ENCODE results near the gene JHY.

JHY gene

DNA sequence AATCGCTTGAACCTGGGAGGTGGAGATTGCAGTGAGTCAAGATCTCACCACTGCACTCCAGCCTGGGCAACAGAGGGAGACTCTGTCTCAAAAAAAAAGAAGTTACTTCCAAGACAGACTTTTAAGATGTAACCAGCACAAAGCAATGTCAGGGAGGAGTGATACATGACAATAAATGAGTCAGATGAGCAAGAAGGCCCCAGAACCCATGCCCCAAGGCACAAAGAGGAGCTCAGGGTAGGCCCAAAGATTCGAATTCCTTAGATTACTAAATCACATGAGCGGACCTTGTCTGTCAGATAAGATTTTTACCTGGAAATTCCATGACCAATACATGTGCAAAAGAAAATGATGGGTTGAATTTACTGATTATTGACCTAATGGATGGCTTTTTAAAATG lies 10.5 kb upstream of the JHY start:
- DNase-seq = no peak

DNA sequence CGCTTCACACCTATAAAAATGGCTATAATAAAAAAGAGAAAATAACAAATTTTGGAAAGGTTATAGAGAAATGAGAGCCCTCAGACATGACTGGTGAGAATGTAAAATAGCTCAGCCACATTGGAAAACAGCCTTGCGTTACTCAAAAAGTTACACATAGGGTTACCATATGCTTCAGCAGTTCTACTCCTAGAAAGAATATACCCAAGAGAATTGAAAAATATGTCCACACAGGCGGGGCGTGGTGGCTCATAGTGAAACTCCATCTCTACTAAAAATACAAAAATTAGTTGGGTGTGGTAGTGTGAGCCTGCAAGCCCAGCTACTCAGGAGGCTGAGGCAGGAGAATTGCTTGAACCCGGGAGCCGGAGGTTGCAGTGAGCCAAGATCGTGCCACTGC lies 7.6 kb upstream of the JHY start:
- DNase-seq = no peak

DNA sequence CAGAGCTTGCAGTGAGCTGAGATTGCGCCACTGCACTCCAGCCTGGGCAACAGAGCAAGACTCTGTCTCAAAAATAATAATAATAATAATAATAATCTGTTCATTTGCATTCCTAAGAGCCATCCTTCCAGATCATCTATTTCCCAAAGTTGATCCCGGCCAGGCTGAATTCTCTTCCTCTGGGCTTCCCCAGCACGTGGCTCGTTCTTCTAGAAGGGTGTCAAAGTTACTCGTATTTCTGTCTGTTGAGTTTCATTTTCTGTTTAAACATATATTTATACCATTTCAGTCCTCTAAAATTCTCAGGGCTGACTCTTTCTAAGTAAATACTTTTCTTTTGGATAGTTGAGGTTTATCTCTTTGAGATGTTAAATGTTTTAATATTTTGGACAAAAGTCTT lies 4.8 kb upstream of the JHY start:
- no peak for DNase-seq

- DNase-seq = peak; percentile 28
These were observed 2.8 kb upstream of the JHY start for GRCh38 chr11:122879785-122880184.

DNA sequence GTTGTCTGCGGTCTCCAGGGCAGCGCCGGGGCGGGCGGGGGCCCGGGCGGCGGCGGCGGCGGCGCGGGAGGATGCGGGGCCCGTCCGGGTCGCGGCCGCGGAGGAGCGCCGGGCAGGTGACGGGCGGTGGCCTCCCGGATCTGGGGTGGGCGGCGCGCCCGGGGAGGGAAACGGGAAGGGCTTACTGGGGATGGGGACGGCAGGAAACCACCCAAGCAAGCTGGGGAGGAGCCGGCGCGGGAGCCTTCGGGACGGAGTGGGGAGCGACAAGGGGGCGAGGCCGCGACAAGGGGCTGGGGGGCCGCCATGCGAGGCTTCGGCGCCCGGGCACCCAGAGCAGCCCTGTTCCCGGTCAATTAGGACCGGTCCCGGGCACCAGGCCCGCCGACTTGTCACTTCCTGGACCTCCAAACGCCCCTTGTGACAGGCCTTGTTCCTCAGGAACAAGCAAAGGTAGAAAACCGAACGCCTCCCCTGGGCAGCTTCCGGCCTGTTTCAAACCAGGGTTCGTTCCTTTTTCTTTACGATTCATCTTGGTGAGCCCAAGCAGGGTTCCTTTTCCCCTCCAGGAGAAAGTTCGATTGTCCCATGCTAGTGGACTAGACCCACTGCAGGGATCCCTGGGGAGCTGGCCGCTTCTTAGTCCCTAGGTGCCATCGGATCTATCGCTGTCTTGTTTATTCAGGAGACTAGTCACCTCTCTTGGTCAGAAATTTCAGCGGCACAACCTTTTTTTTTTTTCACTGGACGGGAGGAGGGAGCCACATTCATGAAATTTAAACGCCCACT lies 492 bp downstream of the JHY start:
- DNase-seq = peak; percentile 74

DNA sequence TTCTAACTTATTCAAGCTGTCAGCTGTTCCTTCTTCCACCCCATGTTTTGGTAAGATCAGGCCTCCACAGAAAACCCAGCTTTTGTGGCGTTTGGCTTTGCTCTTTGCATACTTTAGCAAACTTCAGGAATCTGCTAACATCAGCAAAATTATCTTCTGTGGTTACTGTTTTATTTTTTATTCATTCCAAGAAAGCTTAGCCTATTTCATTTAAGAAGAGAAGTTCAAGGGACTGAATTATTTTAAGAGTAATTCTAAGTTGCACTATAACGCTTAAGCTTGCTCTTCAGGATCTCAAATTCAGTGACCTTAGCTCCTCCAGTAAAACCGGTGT lies 1.1 kb downstream of the JHY start:
- no peak for DNase-seq

- no peak for DNase-seq
These were observed 5.6 kb downstream of the JHY start for GRCh38 chr11:122888162-122888561.

GRCh38 chr11:122893131-122893530 lies 10.6 kb downstream of the JHY start:
- no peak for DNase-seq

- peak; percentile 97 for DNase-seq
These were observed 13.0 kb downstream of the JHY start for GRCh38 chr11:122895563-122895962.

DNA sequence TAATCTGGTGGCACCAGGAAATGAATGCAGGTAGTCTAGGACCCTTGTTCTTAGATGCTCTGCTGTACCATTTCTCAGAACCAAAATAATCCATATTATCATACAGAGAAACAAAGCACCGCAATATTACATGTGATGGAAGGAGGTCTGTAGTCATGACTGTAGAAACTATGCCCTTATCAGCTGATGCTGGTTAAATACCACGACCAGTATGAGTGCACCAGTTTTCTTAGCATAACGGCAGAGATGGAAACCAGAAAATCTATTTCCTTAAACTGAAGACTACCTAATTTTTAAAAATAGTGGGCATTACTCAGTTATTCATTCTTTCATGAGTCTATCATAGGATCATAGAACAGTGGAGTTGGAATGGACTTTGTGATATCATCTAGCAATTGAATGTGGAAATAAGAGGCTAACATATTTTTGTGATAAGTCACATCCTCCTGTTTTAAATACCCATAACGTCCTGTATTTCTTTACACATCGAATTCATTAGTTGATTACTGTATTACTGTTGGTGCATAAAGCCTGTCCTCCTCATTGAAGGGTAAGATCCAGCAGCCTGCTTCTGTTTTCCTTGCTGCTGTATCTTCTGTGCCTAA lies 15.1 kb downstream of the JHY start:
- no peak for DNase-seq

GRCh38 chr11:122898799-122899198 lies 16.2 kb downstream of the JHY start:
- DNase-seq = no peak

DNA sequence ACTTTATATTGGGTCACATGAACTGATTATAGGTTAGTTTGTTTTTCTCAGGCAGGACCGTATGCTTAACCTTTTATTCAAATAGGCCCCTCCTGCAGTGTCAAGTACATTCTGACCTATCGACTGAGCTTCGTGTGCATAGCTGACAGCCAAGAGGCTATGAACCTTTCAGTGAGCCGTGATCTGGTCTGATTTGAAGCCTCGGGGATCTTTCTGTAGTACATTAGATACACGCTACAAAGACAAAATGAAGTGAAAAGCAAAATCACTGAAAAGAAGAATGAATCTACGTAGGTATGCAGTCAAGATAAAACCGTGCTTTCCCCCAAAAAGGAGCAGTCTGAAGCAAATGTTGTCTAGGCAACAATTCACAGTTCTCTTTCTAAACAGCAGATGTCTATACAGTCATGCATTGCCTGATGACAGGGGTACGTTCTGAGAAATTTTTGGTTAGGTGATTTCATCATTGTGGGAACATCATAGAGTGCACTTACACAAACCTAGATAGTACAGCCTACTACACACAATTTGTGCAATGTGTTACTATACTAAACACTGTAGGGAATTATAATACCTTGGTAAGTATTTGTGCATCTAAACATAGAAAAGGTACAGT lies 18.1 kb downstream of the JHY start:
- DNase-seq = peak; percentile 63

DNA sequence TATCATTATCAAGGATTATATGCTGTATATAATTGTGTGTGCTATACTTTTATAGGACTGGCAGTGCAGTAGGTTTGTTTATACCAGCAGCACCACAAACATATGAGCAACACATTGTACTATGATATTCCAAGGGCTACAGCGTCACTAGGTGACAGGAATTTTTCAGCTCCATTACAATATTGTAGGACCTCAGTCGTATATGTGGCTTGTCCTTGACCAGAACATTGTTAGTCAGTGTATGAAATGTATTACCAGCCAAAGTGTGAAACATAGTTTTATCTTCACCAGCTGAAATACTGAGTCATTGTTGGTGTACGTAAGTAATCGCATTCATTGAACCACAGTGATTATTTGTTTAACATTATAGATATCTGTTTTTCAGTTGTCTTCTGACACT lies 20.4 kb downstream of the JHY start:
- DNase-seq = no peak

DNA sequence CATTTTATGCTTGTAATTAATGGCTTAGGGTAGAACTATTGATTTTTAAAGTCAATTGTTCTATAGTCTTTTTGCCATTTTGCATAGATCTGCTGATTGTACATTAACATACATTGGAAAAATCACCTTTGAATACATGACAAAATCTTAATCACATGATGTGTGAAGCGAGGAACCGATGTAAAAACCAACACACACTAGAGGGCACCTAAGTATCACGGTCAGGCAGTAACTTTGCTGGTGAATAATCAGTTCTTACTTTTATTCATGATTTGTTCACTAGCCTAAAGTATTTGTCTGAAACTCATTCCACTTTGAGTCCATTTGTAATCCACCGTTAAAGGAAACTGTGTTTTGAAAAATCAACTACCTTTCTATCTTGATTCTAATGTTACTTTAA lies 28.2 kb downstream of the JHY start:
- no peak for DNase-seq

DNA sequence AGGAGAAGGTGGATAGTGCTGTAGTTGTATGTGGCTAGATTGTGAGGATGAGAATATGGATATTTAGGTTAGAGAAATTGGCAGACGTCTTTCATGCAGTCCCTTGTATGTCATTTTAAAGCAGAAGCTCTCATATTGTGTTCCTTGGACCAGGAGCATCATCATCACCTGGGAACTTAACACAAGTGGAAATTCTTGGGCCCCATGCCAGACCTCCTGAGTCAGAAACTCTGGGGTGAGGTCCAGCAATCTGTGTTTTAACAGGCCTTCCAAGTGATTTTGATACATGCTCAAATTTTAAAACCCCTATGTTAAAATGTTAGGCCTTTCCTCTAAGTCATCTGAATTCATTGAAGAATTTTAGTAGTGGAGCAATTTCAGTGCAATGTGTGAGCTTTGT lies 34.8 kb downstream of the JHY start:
- no peak for DNase-seq

DNA sequence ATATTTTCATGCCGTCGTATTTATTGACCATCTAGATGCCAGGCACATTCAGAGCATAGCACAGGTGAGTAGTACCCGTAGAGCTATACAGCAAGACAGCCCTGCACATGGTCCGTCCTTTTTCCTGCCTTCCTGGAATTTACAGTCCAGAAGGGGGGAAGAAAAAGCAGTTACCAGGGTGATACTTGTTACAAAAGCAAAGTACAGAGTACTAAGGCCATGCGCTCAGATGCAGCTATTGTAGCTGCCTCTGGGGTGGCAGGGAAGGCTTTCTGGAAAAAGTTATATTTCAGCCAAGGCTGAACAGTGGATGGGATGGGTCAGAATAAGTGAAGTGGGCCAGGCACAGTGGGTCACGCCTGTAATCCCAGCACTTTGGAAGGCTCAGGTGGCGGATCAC lies 36.2 kb downstream of the JHY start:
- no peak for DNase-seq

DNA sequence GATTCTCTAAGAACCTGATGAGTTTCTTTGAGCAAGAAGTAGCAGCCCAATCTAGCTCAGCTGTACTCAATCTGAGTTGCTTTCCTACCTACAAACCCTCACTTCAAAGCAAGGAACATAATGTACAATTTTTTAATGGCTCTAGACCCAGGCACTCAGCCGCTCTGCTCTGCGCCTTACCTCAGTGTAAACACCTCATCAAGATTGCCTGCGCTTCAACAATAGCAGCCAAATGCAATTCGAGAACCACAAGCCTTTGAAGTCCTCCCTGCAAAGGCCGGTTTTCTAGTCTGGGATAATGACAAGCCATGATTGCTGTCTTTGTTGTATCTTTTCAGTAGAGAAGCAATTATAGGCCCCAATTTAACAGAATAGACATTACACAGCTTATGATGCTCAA lies 38.0 kb downstream of the JHY start:
- DNase-seq = peak; percentile 67

GRCh38 chr11:122922893-122923292 lies 40.3 kb downstream of the JHY start:
- no peak for DNase-seq

DNA sequence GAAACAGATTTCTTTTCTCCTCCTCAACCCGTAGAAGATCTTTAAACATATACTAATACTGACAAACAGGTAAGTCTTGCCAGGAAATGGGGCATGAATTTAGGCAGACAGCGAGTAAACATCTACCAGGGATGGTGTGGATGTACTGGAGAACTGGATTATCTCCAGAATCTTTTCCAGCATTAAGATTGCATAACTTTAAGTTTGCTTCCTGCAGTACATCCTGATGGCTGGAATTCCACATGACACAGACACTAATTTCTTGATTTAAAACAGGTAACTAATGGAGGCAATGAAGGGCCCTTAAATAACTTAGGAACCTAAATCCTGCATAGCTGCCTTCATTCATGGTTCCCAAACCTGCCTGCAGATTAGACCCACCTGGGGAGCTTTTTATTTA lies 40.7 kb downstream of the JHY start:
- DNase-seq = no peak

- no peak for DNase-seq
These were observed 49.0 kb downstream of the JHY start for GRCh38 chr11:122931510-122931909.

- DNase-seq = no peak
These were observed 50.9 kb downstream of the JHY start for GRCh38 chr11:122933416-122933815.

- no peak for DNase-seq
These were observed 55.4 kb downstream of the JHY start for GRCh38 chr11:122937983-122938382.

- DNase-seq = no peak
These were observed 56.0 kb downstream of the JHY start for GRCh38 chr11:122938557-122938956.

DNA sequence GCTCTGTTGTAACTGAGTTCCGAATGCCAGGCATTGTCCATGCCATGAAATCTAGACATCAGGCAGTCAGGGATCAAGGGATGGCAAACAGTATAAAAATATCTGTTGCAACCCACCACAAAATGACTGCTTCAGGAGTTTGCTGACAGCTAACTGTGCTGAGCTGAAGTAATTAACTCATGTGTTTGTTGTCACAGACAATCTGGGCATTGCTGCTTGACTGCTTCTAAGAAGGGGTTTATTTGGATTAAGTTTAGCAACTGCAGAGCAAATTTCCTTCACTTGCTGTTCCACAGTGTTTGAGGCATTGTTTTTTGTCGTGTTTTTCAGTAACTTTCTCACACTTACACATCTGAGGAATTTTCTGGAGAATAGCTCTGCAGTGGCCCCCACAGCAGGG lies 68.7 kb downstream of the JHY start:
- no peak for DNase-seq

GRCh38 chr11:122954455-122954854 lies 71.9 kb downstream of the JHY start:
- no peak for DNase-seq

Measured in NCI-H774 (cell line).